H9 (cell line): Measurements from ENCODE around the gene PRKCA. TPM values are rescaled to one million over a fixed set of nuclear protein-coding genes. Genes with fewer than 3 reads are reported as not detected.

Experiments
- DNase-seq: peaks from one replicate; pipeline ENCODE4 v3.0.0-alpha.2; 2017
- H2AFZ ChIP-seq: one replicate; pipeline ENCODE4 v1.6.1; 2013; ENCODE audit warnings: mild to moderate bottlenecking, low read length, control low read depth, moderate library complexity
- H2AK5ac ChIP-seq: 2 replicates; pipeline ENCODE4 v1.6.1; 2013; ENCODE audit warnings: low read length, control low read depth, mixed read lengths; ENCODE audit not compliant: insufficient read length
- H2BK120ac ChIP-seq: one replicate; pipeline ENCODE4 v1.6.1; 2013; ENCODE audit warnings: low read depth, mild to moderate bottlenecking, low read length, control low read depth, inconsistent platforms; ENCODE audit not compliant: poor library complexity, severe bottlenecking
- H2BK12ac ChIP-seq: 2 replicates; pipeline ENCODE4 v1.6.1; 2013; ENCODE audit warnings: low read length, control low read depth, mixed read lengths, low read depth; ENCODE audit not compliant: insufficient read length
- H2BK15ac ChIP-seq: 2 replicates; pipeline ENCODE4 v1.6.1; 2013; ENCODE audit warnings: low read depth, low read length, control low read depth
- H2BK20ac ChIP-seq: one replicate; pipeline ENCODE4 v1.6.1; 2013; ENCODE audit warnings: low read depth, mild to moderate bottlenecking, low read length, control low read depth, inconsistent platforms; ENCODE audit not compliant: poor library complexity, severe bottlenecking
- H2BK5ac ChIP-seq: 2 replicates; pipeline ENCODE4 v1.6.1; 2013; ENCODE audit warnings: low read length, control low read depth, mixed read lengths; ENCODE audit not compliant: insufficient read length
- H3K14ac ChIP-seq: 2 replicates; pipeline ENCODE4 v1.6.1; 2013; ENCODE audit warnings: low read length, control low read depth; ENCODE audit not compliant: insufficient read depth
- H3K18ac ChIP-seq: 2 replicates; pipeline ENCODE4 v1.6.1; 2013; ENCODE audit warnings: low read depth, mild to moderate bottlenecking, mixed read lengths, low read length, control low read depth; ENCODE audit not compliant: insufficient read length
- H3K23ac ChIP-seq: 2 replicates; pipeline ENCODE4 v1.6.1; 2013; ENCODE audit warnings: low read length, control low read depth, mixed read lengths, low read depth; ENCODE audit not compliant: insufficient read length
- H3K23me2 ChIP-seq: 2 replicates; pipeline ENCODE4 v1.6.1; 2013; ENCODE audit warnings: low read depth, mild to moderate bottlenecking, mixed read lengths, low read length, control low read depth; ENCODE audit not compliant: insufficient read length, poor library complexity, severe bottlenecking
- H3K27ac ChIP-seq: 2 replicates; pipeline ENCODE4 v1.5.1; 2013; ENCODE audit warnings: low read length, control low read depth, mixed read lengths, low read depth; ENCODE audit not compliant: insufficient read length
- H3K27me3 ChIP-seq: 2 replicates; pipeline ENCODE4 v1.6.1; 2013; ENCODE audit warnings: low read length, control low read depth, inconsistent platforms; ENCODE audit not compliant: insufficient read depth
- H3K4ac ChIP-seq: 2 replicates; pipeline ENCODE4 v1.6.1; 2013; ENCODE audit warnings: low read depth, mild to moderate bottlenecking, control low read depth, inconsistent platforms, low read length, moderate library complexity
- H3K4me1 ChIP-seq: 2 replicates; pipeline ENCODE4 v1.6.1; 2013; ENCODE audit warnings: low read length, control low read depth, inconsistent platforms; ENCODE audit not compliant: insufficient read depth
- H3K4me2 ChIP-seq: 2 replicates; pipeline ENCODE4 v1.6.1; 2013; ENCODE audit warnings: low read length, control low read depth, mixed read lengths; ENCODE audit not compliant: insufficient read length, insufficient read depth
- H3K56ac ChIP-seq: 2 replicates; pipeline ENCODE4 v1.6.1; 2013; ENCODE audit warnings: low read depth, mild to moderate bottlenecking, mixed read lengths, low read length, control low read depth; ENCODE audit not compliant: insufficient read length
- H3K79me1 ChIP-seq: 2 replicates; pipeline ENCODE4 v1.6.1; 2013; ENCODE audit warnings: low read depth, mild to moderate bottlenecking, moderate library complexity, low read length, control low read depth, inconsistent platforms; ENCODE audit not compliant: insufficient read depth, poor library complexity, severe bottlenecking
- H3K79me2 ChIP-seq: 2 replicates; pipeline ENCODE4 v1.6.1; 2013; ENCODE audit warnings: low read length, control low read depth, inconsistent platforms; ENCODE audit not compliant: insufficient read depth
- H3K9ac ChIP-seq: 2 replicates; pipeline ENCODE4 v1.6.1; 2013; ENCODE audit warnings: low read length, control low read depth, mixed read lengths; ENCODE audit not compliant: insufficient read length; ENCODE audit errors: extremely low read depth
- H3K9me3 ChIP-seq: one replicate; pipeline ENCODE4 v1.6.1; 2013; ENCODE audit warnings: low read depth, low read length, inconsistent platforms; ENCODE audit not compliant: control insufficient read depth
- H3T11ph ChIP-seq: one replicate; pipeline ENCODE4 v1.6.1; 2013; ENCODE audit warnings: mild to moderate bottlenecking, low read length, control low read depth, inconsistent platforms
- H4K20me1 ChIP-seq: one replicate; pipeline ENCODE4 v1.6.1; 2013; ENCODE audit not compliant: control insufficient read depth, insufficient read length, insufficient read depth
- H4K5ac ChIP-seq: 2 replicates; pipeline ENCODE4 v1.6.1; 2013; ENCODE audit warnings: low read depth, mild to moderate bottlenecking, mixed read lengths, low read length, control low read depth; ENCODE audit not compliant: insufficient read length
- H4K8ac ChIP-seq: replicated peaks from 2 replicates; pipeline ENCODE4 v1.6.1; 2013; ENCODE audit warnings: low read length, control low read depth, mixed read lengths, low read depth; ENCODE audit not compliant: insufficient read length
- H4K91ac ChIP-seq: 2 replicates; pipeline ENCODE4 v1.6.1; 2013; ENCODE audit warnings: low read depth, mild to moderate bottlenecking, moderate library complexity, mixed read lengths, low read length, control low read depth; ENCODE audit not compliant: insufficient read length
- H3K27ac Mint-ChIP-seq, 3 experiments: 2 replicates in 2 of 3; 3 replicates in 1 of 3; pipeline ENCODE4 v1.8.0; 2020 to 2021; ENCODE audit warnings: mixed read lengths in 3 of 3, mild to moderate bottlenecking in 1 of 3, moderate library complexity in 1 of 3
- H3K27me3 Mint-ChIP-seq: 2 replicates; pipeline ENCODE4 v1.8.0; 2021; ENCODE audit warnings: low read depth, mild to moderate bottlenecking, moderate library complexity, mixed read lengths
- H3K36me3 Mint-ChIP-seq, 3 experiments: 2 replicates in 2 of 3; 3 replicates in 1 of 3; pipeline ENCODE4 v1.8.0; 2020 to 2021; ENCODE audit warnings: low read depth in 3 of 3, mixed read lengths in 3 of 3; ENCODE audit not compliant: insufficient read depth in 1 of 3
- H3K4me1 Mint-ChIP-seq, 2 experiments: 2 replicates each; pipeline ENCODE4 v1.8.0; 2020; ENCODE audit warnings: mixed read lengths in 2 of 2
- H3K4me3 Mint-ChIP-seq, 2 experiments: 2 replicates in 1 of 2; 3 replicates in 1 of 2; pipeline ENCODE4 v1.8.0; 2020 to 2021; ENCODE audit warnings: mild to moderate bottlenecking in 2 of 2, mixed read lengths in 2 of 2, moderate library complexity in 1 of 2
- H3K9me3 Mint-ChIP-seq, 2 experiments: 2 replicates in 1 of 2; 3 replicates in 1 of 2; pipeline ENCODE4 v1.8.0; 2020; ENCODE audit warnings: mild to moderate bottlenecking in 2 of 2, mixed read lengths in 2 of 2, moderate library complexity in 1 of 2
- WGBS: extraction: QIAGEN DNeasy Blood & Tissue Kit; methylation state at CpG from one replicate; pipeline ENCODE4 v1.1.7; 2013; ENCODE audit warnings: missing lambda C conversion rate, low lambda C conversion rate, mixed read lengths; ENCODE audit not compliant: insufficient read length; ENCODE audit errors: extremely low coverage; 5-methylcytosine and 5-hydroxymethylcytosine counted together
- total RNA-seq: library from RNA; stranded (reverse); gene quantifications from 2 replicates; pipeline ENCODE4 v1.2.1, GENCODE V29; 2021
- TF ChIP-seq, protein P1 (sequence below): fragments of 200-600 bp; sonication (generic); conservative IDR thresholded peaks from 3 replicates; pipeline ENCODE4 v1.8.0; 2021; ENCODE audit warnings: antibody characterized with exemption, mild to moderate bottlenecking

The PRKCA gene
- total RNA-seq, 1 experiment from 2014 or later, result 10.5 TPM

DNA sequence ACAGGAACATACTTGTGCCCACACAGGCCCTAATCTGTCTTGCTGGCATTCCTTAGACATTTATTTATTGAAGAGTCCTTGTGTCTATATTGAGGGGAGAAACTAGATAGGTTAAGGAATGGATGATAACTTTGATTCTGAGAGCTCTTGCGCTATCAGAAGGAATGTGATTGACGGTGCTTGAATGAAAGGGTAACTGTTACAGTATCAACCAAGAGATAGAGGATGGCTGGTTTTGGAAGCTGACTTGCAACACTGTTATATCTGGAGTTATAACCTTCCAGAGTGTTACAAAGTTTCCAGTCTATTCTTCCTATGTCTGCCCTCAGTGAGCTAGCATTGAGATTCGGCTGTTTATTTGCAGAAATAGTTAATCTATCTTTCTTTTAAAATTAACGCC is 36.5 kb downstream of the PRKCA start:
- Histone ChIP-seq H4K5ac (no peak overlapping the region), H3K79me2 (no peaks in the 10 kb centered on the region), H3K27me3 (no peaks in the 10 kb centered on the region), H3K79me1 (no peaks in the 10 kb centered on the region), H3K23ac (no peak overlapping the region), H4K8ac (no peak overlapping the region), H3K27ac (no peak overlapping the region), H4K91ac (no peak overlapping the region), H4K20me1 (no peaks in the 10 kb centered on the region), H3K4me2 (no peak overlapping the region), H3T11ph (no peak overlapping the region), H3K56ac (no peak overlapping the region), H2BK20ac (no peak overlapping the region), H2BK15ac (no peak overlapping the region), H2AFZ (no peak overlapping the region), H3K23me2 (no peaks in the 10 kb centered on the region), H2BK12ac (no peak overlapping the region), H3K18ac (no peak overlapping the region), H3K4ac (no peak overlapping the region), H3K9me3 (no peaks in the 10 kb centered on the region), H3K9ac (no peak overlapping the region), H2BK5ac (no peak overlapping the region), H2BK120ac (no peak overlapping the region), H2AK5ac (no peak overlapping the region), H3K14ac (no peak overlapping the region), H3K4me1 (no peaks in the 10 kb centered on the region)
- no peak overlapping the region for H3K27ac Mint-ChIP-seq
- H3K36me3 Mint-ChIP-seq, result no peaks in the 10 kb centered on the region
- no peak overlapping the region for H3K4me3 Mint-ChIP-seq
- H3K9me3 Mint-ChIP-seq, result no peaks in the 10 kb centered on the region
- WGBS, result no CpG with 5 or more reads among the region's 4 CpGs
- DNase-seq, result no peak
- no peaks in the 10 kb centered on the region for H3K27me3 Mint-ChIP-seq
- H3K4me1 Mint-ChIP-seq, result peaks cover 6 to 11% of the 10 kb centered on the region in 2 experiments
- TF ChIP-seq, protein P1, sequence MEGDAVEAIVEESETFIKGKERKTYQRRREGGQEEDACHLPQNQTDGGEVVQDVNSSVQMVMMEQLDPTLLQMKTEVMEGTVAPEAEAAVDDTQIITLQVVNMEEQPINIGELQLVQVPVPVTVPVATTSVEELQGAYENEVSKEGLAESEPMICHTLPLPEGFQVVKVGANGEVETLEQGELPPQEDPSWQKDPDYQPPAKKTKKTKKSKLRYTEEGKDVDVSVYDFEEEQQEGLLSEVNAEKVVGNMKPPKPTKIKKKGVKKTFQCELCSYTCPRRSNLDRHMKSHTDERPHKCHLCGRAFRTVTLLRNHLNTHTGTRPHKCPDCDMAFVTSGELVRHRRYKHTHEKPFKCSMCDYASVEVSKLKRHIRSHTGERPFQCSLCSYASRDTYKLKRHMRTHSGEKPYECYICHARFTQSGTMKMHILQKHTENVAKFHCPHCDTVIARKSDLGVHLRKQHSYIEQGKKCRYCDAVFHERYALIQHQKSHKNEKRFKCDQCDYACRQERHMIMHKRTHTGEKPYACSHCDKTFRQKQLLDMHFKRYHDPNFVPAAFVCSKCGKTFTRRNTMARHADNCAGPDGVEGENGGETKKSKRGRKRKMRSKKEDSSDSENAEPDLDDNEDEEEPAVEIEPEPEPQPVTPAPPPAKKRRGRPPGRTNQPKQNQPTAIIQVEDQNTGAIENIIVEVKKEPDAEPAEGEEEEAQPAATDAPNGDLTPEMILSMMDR, result no peak
